ENCODE measurements around the gene TOPAZ1. TPM values are rescaled to one million over a fixed set of nuclear protein-coding genes. Genes with fewer than 3 reads are reported as not detected.

TOPAZ1 gene
- total and polyA plus RNA-seq, 2 of the 8 experiments (the other 6 are each of a cell fraction or from before 2014, with no cell fraction given), result not detected

GRCh38 chr3:44348993-44349392, 107.3 kb downstream of the TOPAZ1 start:
- Histone ChIP-seq H2BK5ac (ENCODE audit: low read depth, low read length) (no peak overlapping the region), H3K56ac (replicated peaks; ENCODE audit: insufficient read length, low read depth, low read length) (no peak overlapping the region), H3K79me1 (ENCODE audit: low read depth, low read length) (no peaks in the 10 kb centered on the region), H3K4me1 (replicated peaks in 1 of 4; ENCODE audit: control insufficient read depth in 3 of 4, insufficient read depth in 4 of 4, low read length in 3 of 4) (no peaks in the 10 kb centered on the region), H3K4me3 (ENCODE audit: extremely low read depth in 1 of 4, insufficient read depth in 2 of 4, low read depth in 3 of 4, low read length in 4 of 4) (no peak overlapping the region), H2BK12ac (ENCODE audit: low read depth, low read length) (no peak overlapping the region), H3K23me2 (ENCODE audit: low read depth, low read length) (no peaks in the 10 kb centered on the region), H4K5ac (ENCODE audit: insufficient read length, low read depth, low read length) (no peak overlapping the region), H3K9ac (replicated peaks in 1 of 4; ENCODE audit: extremely low read depth in 1 of 4, low read depth in 3 of 4, low read length in 3 of 4) (no peak overlapping the region), H2AK5ac (ENCODE audit: low read depth, low read length) (no peak overlapping the region), H3K9me3 (ENCODE audit: insufficient read depth in 2 of 2, low read depth in 1 of 2, low read length in 1 of 2) (no peaks in the 10 kb centered on the region), H3K14ac (ENCODE audit: insufficient read length) (no peak overlapping the region), H3K23ac (ENCODE audit: insufficient read length) (no peak overlapping the region), H3K36me3 (ENCODE audit: control insufficient read depth in 2 of 4, insufficient read depth in 4 of 4, low read length in 3 of 4) (no peaks in the 10 kb centered on the region), H4K8ac (ENCODE audit: extremely low read depth, insufficient read depth, low read length) (no peak overlapping the region), H2BK20ac (ENCODE audit: low read length) (no peak overlapping the region), H3K79me2 (ENCODE audit: control insufficient read depth in 1 of 2, insufficient read depth in 2 of 2, low read length in 2 of 2) (no peaks in the 10 kb centered on the region; a peak in 2 of 4 replicates), H3K4me2 (ENCODE audit: insufficient read depth in 1 of 2, low read depth in 2 of 2, low read length in 2 of 2) (no peak overlapping the region), H3K27me3 (replicated peaks in 1 of 4; ENCODE audit: control insufficient read depth in 3 of 4, extremely low read depth in 1 of 4, insufficient read depth in 3 of 4, low read length in 3 of 4) (no peaks in the 10 kb centered on the region), H2AFZ (ENCODE audit: low read length) (no peak overlapping the region), H4K20me1 (replicated peaks in 1 of 2; ENCODE audit: control insufficient read depth in 1 of 2, insufficient read depth in 2 of 2, low read length in 2 of 2) (no peaks in the 10 kb centered on the region), H3K18ac (ENCODE audit: extremely low read depth, low read length) (no peak overlapping the region), H2BK15ac (ENCODE audit: low read length) (no peak overlapping the region), H4K91ac (replicated peaks; ENCODE audit: insufficient read length, low read length) (no peak overlapping the region), H3K27ac (ENCODE audit: low read depth, low read length) (no peak overlapping the region), H2BK120ac (replicated peaks; ENCODE audit: low read depth, low read length) (no peak overlapping the region), H3K4ac (replicated peaks; ENCODE audit: insufficient read length, low read depth, low read length) (no peak overlapping the region)
- ChIA-PET POLR2A (ENCODE audit: partially characterized antibody) (no interaction called here), CTCF (ENCODE audit: partially characterized antibody) (no interaction called here)
- DNase-seq (ENCODE audit: low read depth in 1 of 2, low spot score in 2 of 2) (no peak), FAIRE-seq (no peak)
- no peak for TF ChIP-seq CHD1 (IDR thresholded peaks at IDR 0.05; ENCODE audit: low read depth, low read length)
- no peak for TF ChIP-seq BACH1 (IDR thresholded peaks at IDR 0.05; ENCODE audit: low read length)
- TF ChIP-seq POU5F1 (IDR thresholded peaks at IDR 0.05; ENCODE audit: low read depth, low read length), result no peak
- TF ChIP-seq KDM5A (IDR thresholded peaks at IDR 0.05; ENCODE audit: low read length), result no peak
- no peak for TF ChIP-seq SP1 (IDR thresholded peaks at IDR 0.05; ENCODE audit: low read depth, low read length)
- TF ChIP-seq POLR2A (IDR thresholded peaks at IDR 0.05; ENCODE audit: control extremely low read depth in 1 of 2, low read depth in 2 of 2, low read length in 2 of 2), result no peak
- TF ChIP-seq TAF7 (optimal IDR thresholded peaks at IDR 0.05; ENCODE audit: borderline replicate concordance, low read depth, low read length), result no peak
- TF ChIP-seq TEAD4 (IDR thresholded peaks at IDR 0.05; ENCODE audit: low read depth, low read length), result no peak
- no peak for TF ChIP-seq HDAC2 (IDR thresholded peaks at IDR 0.05; ENCODE audit: borderline replicate concordance in 1 of 2, low read depth in 2 of 2, low read length in 2 of 2)
- TF ChIP-seq TCF12 (IDR thresholded peaks at IDR 0.05; ENCODE audit: low read depth, low read length), result no peak
- no peak for TF ChIP-seq CTBP2 (IDR thresholded peaks at IDR 0.05; ENCODE audit: borderline replicate concordance, insufficient read depth, insufficient read length, low read length)
- no peak for TF ChIP-seq PHF8 (conservative IDR thresholded peaks at IDR 0.05; ENCODE audit: low read depth, low read length)
- no peak for TF ChIP-seq CREB1 (IDR thresholded peaks at IDR 0.05)
- TF ChIP-seq SIRT6 (IDR thresholded peaks at IDR 0.05; ENCODE audit: low read length), result no peak
- TF ChIP-seq GABPA (IDR thresholded peaks at IDR 0.05; ENCODE audit: borderline replicate concordance, insufficient read depth, low read length), result no peak
- 90% methylated on average over 6 of the region's 6 CpGs; no CpG with 5 or more reads in 1 of the 2 experiments for WGBS, 2 experiments (ENCODE audit: extremely low coverage in 1 of 2, insufficient coverage in 1 of 2, insufficient read length in 1 of 2, insufficient replicate concordance in 2 of 2, low coverage in 1 of 2, low lambda C conversion rate in 2 of 2, missing lambda C conversion rate in 1 of 2)

All from H1 (cell line).